Glomerular visceral epithelial cell (primary cell): ENCODE measurements around the gene RASGEF1B.

Experiments used
- DNase-seq: peaks from one replicate; pipeline ENCODE4 v3.0.0-alpha.2; 2016; ENCODE audit errors: extremely low spot score

Gene RASGEF1B

GRCh38 chr4:81471588-81472280 lies at the start of gene RASGEF1B:
RASGEF1B (minus strand) TSS chr4:81471907; CDS start chr4:81459508, 12,399 bp downstream.
- DNase-seq, result peak; percentile 91

- no peak for DNase-seq
Measured at GRCh38 chr4:81519856-81520255, 48.1 kb upstream of the RASGEF1B start.

- DNase-seq, result no peak
Measured at GRCh38 chr4:81519427-81519773, 47.7 kb upstream of the RASGEF1B start.

GRCh38 chr4:81518762-81519426 lies 47.2 kb upstream of the RASGEF1B start:
- DNase-seq, result no peak

- no peak for DNase-seq
Measured at GRCh38 chr4:81516241-81516640, 44.5 kb upstream of the RASGEF1B start.

GRCh38 chr4:81512757-81513501 lies 41.2 kb upstream of the RASGEF1B start:
- DNase-seq, result no peak

GRCh38 chr4:81512001-81512756 lies 40.5 kb upstream of the RASGEF1B start:
- DNase-seq, result no peak

- DNase-seq, result no peak
Measured at GRCh38 chr4:81510643-81511178, 39.0 kb upstream of the RASGEF1B start.

- no peak for DNase-seq
Measured at GRCh38 chr4:81509822-81510221, 38.1 kb upstream of the RASGEF1B start.

GRCh38 chr4:81509191-81509590 lies 37.5 kb upstream of the RASGEF1B start:
- DNase-seq, result no peak

GRCh38 chr4:81508411-81509185 lies 36.9 kb upstream of the RASGEF1B start:
- DNase-seq, result no peak

- DNase-seq, result no peak
Measured at GRCh38 chr4:81507530-81507929, 35.8 kb upstream of the RASGEF1B start.

- DNase-seq, result no peak
Measured at GRCh38 chr4:81506731-81507130, 35.0 kb upstream of the RASGEF1B start.

GRCh38 chr4:81505726-81506125 lies 34.0 kb upstream of the RASGEF1B start:
- DNase-seq, result no peak

- no peak for DNase-seq
Measured at GRCh38 chr4:81505004-81505598, 33.4 kb upstream of the RASGEF1B start.

GRCh38 chr4:81504112-81505003 lies 32.7 kb upstream of the RASGEF1B start:
- DNase-seq, result no peak

- DNase-seq, result no peak
Measured at GRCh38 chr4:81503586-81503985, 31.9 kb upstream of the RASGEF1B start.

- DNase-seq, result no peak
Measured at GRCh38 chr4:81502564-81502963, 30.9 kb upstream of the RASGEF1B start.

- DNase-seq, result peak; percentile 47
Measured at GRCh38 chr4:81499840-81500239, 28.1 kb upstream of the RASGEF1B start.
